K562 (cell line): ENCODE measurements around the gene CDC25B.

Experiments
- CTCF ChIP-seq, 3 experiments: IDR thresholded peaks in 2 of 3; conservative IDR thresholded peaks in 1 of 3; 2 replicates each; pipeline ENCODE4 v1.5.1; 2011 to 2012; ENCODE audit warnings: low read length in 3 of 3, mild to moderate bottlenecking in 3 of 3, control low read depth in 2 of 3, improper control_type of control experiment in 1 of 3, inconsistent platforms in 1 of 3, low read depth in 1 of 3, mixed read lengths in 1 of 3, moderate library complexity in 1 of 3; ENCODE audit not compliant: insufficient read depth in 2 of 3
- ELF2 ChIP-seq: fragments of 250-450 bp; sonication (Bioruptor Pico); IDR thresholded peaks from 2 replicates; pipeline ENCODE4 v1.5.0; 2021; ENCODE audit warnings: mild to moderate bottlenecking
- KDM1A ChIP-seq, 2 experiments: fragments of 450-650 bp; IDR thresholded peaks; 2 replicates each; pipeline ENCODE4 v1.6.1; 2016; ENCODE audit warnings: mild to moderate bottlenecking in 2 of 2
- MAFK ChIP-seq: IDR thresholded peaks from 2 replicates; pipeline ENCODE4 v1.6.1; 2011; ENCODE audit warnings: low read length, improper control_type of control experiment
- MLLT1 ChIP-seq, 2 experiments: fragments of 450-650 bp; IDR thresholded peaks; 2 replicates each; pipeline ENCODE4 v1.6.1; 2016
- REST ChIP-seq, 2 experiments: fragments of 450-650 bp; formaldehyde crosslinking in 1 of 2; IDR thresholded peaks; 2 replicates each; pipeline versions ENCODE4 v1.4.0 to v1.6.1; 2014 to 2020; ENCODE audit warnings: mild to moderate bottlenecking in 2 of 2, borderline replicate concordance in 1 of 2, low read depth in 1 of 2
- SMARCA5 ChIP-seq: fragments of 450-650 bp; IDR thresholded peaks from 2 replicates; pipeline ENCODE4 v1.6.1; 2016
- SOX6 ChIP-seq: fragments of 450-650 bp; IDR thresholded peaks from 2 replicates; pipeline ENCODE4 v1.6.1; 2014; ENCODE audit warnings: mild to moderate bottlenecking
- ZNF511 ChIP-seq: sonication (generic); formaldehyde crosslinking; IDR thresholded peaks from 2 replicates; pipeline ENCODE4 v1.8.0; 2022; ENCODE audit warnings: mild to moderate bottlenecking, missing genetic modification reagents
- ZNF644 ChIP-seq: fragments of 200-800 bp; sonication (Bioruptor generic); IDR thresholded peaks from 2 replicates; pipeline ENCODE4 v1.6.1; 2016; ENCODE audit warnings: low read depth, missing genetic modification characterization, missing compliant biosample characterization
- ZNF76 ChIP-seq: fragments of 250-450 bp; sonication (Bioruptor Pico); IDR thresholded peaks from 2 replicates; pipeline ENCODE4 v1.4.0; 2020; ENCODE audit warnings: mild to moderate bottlenecking, moderate library complexity, borderline replicate concordance

- TF ChIP-seq CTCF (IDR thresholded peaks at IDR 0.05 in 2 of 3, conservative IDR thresholded peaks at IDR 0.05 in 1 of 3; ENCODE audit: insufficient read depth in 2 of 3, low read depth in 1 of 3, low read length in 3 of 3) (no peak), MLLT1 (IDR thresholded peaks at IDR 0.05) (no peak), ZNF511 (CRISPR knock-in tag) (no peak), ZNF644 (no peak), SOX6 (no peak), KDM1A (IDR thresholded peaks at IDR 0.05) (no peak), REST (IDR thresholded peaks at IDR 0.05; ENCODE audit: borderline replicate concordance) (no peak), REST (CRISPR knock-in tag; IDR thresholded peaks at IDR 0.05; ENCODE audit: low read depth) (no peak), SMARCA5 (no peak), ELF2 (CRISPR knock-in tag) (no peak), ZNF76 (CRISPR knock-in tag) (no peak), MAFK (no peak)
These were observed 2.3 kb downstream of the CDC25B start for GRCh38 chr20:3798373-3798768.
